HK-2 (cell line): Measurements from ENCODE around the gene C17orf58.
"Not testable (repeated sequence)": the region's sequence is repeated elsewhere in the genome, so short reads cannot be mapped to it uniquely, and the experiment has no call there.

Source experiments
- DNase-seq: peaks from one replicate; pipeline ENCODE4 v3.0.0-alpha.2; 2018; ENCODE audit not compliant: unreplicated experiment

The C17orf58 gene

GRCh38 chr17:68004201-68004600 lies 7.9 kb upstream of the C17orf58 start:
- no peak for DNase-seq

GRCh38 chr17:67999291-67999911 lies 3.1 kb upstream of the C17orf58 start:
- no peak for DNase-seq

GRCh38 chr17:67998466-67998865 lies 2.2 kb upstream of the C17orf58 start:
- DNase-seq = no peak

DNA sequence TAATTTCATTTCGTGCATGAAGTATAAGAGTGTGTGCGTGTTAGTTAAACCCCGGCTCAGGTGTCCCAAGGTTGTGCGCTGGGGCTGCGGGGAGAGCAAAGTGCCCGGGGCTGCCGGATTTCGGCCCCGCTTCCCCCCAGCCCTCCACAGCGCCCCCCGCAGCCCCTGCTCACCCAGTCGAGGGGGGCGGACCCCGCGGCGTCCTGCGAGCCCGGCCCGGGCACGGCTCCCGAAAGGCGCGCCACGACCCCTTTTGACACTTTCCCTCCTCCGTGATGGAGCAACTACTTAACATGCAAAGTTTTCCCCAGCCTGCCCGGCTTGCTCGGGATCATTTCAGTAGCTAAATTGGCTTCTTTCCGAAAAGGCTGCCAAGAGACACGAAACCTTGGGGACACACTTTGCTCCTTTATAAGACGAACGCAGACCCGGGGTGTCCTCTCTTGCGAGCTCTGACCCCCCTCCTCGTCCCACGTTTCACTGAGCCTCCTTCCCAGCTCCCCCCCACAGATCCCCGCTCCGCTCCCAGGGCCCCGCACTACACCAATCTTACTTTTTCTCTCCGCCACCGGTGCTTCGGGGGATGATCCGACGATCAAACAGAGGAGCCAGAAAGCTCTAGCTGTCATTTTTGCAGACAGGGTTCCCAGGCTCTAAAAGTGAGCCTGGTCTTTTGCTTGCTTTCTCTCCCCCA lies 552 bp downstream of the C17orf58 start:
- peak; percentile 13 for DNase-seq

- DNase-seq = peak; percentile 7
Observed at GRCh38 chr17:67994817-67995569, 1.3 kb downstream of the C17orf58 start.

DNA sequence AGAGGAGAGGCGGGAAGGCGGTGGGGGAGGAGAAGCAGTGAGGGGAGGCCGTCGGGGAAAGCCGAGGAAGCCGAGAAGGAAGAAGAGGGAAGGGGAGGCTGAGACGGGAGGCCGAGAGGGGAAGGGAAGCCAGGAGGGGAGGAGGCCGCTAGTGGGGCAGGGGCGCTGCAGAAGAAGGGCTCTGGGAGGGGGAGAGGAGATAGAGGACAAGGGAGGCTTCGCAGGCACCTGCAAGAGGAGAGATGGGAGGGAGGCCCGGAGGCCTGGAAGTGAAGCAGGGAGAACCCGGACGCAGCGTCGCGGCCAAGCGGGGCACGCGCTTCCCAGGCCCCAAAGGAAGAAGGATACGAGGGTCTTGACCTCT lies 2.3 kb downstream of the C17orf58 start:
- no peak for DNase-seq

DNA sequence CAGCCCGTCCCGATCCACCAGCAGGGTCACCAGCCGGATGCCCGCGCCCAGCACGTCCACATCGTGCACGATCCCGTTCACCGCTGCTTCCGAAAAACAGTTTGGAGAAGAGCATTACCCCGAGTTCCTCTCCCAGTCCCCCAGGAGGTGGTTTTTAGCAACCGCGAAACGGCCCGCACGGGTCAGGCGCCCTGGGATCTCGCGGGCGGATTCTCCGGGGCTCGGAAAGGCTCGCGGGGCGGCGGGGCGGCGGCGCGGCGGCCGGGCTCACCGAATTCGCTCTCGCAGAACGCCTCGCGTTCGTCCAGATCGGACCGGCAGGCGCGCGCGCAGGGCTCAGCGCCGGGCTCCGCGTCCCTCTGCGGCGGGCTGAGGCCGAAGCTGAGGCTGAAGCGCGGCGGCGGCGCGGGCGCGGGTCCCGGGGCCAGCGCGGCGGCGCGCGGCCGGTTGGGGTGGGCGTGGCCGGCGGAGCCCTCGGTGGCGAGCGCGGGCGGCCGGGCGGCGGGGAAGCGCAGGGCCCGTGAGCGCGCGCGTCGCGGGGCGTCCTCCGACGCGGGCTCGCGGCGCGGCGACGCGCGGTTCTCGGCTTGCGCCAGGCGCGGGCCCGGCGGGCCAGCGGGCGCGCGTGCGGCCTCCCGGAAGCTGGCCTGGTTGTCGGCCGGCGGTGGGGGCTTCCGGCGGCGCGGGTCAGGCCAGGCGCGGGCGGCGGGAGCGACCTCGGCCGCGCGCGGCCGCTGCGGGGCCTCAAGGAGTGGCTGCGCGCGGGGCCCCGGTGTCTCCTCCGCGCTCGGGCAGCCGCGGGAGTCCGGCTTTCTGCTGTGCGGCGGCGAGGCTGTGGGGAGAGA lies 2.9 kb downstream of the C17orf58 start:
- DNase-seq = peak; percentile 77

DNA sequence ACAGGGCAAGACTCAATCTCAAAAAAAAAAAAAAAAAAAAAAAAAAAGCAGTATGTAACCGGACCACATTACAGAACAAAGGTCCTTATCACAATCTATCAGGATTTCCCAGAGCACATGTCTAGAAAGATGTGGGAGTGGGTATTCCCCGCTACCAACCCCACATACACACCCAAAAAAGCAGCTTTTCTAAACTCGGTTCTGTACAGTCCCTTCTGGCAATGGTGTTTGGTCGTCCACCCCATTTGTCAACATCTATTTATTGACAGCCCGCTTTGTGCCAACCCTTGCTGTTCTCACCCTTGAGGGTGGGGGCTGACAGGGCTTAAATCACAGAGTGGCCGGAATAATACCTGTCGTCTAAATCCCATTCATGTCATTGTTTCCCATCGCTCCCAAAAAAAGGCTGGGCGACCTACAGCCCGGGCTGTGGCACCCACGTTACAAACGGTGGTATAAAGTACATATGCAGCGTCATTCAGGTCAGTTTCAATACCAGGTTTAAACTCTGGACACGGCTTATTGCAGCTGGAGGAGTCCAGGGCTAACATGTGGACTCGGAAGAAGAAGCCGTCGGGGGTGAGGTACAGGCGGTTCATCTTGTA lies 3.6 kb downstream of the C17orf58 start:
- DNase-seq = no peak

GRCh38 chr17:67990909-67991308 lies 5.4 kb downstream of the C17orf58 start:
- no peak for DNase-seq

GRCh38 chr17:67983383-67983688 lies 12.9 kb downstream of the C17orf58 start:
- no peak for DNase-seq

GRCh38 chr17:67982686-67983382 lies 13.4 kb downstream of the C17orf58 start:
- DNase-seq = no peak

DNA sequence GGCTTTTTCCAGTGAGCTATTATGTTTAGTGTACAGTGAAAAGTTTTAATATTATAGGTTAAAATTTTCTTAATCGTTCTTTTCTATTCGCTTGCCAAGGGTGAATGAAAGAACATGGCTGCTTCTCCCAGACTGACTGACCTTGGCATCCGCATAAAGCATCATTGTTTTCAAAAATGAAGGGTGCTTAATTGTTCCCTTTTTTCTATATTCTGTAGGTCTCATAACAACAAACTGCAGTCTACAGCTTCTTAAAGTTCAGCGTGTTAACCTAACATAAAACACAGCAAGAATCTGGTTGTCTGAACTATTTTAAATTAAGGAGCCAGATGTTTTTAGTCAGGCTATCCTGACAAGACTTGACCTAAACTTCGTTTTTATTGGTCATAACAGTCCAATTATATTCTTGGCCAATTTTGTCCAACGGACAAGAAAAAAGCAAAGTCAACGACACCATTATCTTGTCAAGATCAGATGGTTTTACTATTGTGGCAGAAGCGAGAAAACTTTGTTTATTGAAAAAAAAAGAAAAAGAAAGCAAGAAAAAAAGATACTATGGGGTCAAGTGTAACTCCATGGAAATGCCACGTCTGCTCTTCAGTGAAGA lies 14.1 kb downstream of the C17orf58 start:
- DNase-seq = no peak

DNA sequence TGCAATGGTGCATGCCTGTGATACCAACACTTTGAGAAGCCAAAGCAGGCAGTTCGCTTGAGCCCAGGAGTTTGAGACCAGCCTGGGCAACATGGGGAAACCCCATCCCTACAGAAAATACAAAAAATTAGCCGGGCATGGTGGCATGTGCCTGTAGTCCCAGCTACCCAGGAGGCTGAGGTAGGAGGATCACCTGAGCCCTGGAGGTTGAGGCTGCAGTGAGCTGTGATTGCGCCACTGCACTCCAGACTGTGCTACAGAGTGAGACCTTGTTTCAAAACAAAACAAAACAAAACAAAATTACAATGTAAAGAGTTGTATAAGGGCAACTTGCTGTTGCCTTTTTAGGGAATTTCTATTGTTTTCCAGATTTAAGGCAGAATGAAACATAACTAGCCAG lies 15.4 kb downstream of the C17orf58 start:
- not testable (repeated sequence) for DNase-seq

DNA sequence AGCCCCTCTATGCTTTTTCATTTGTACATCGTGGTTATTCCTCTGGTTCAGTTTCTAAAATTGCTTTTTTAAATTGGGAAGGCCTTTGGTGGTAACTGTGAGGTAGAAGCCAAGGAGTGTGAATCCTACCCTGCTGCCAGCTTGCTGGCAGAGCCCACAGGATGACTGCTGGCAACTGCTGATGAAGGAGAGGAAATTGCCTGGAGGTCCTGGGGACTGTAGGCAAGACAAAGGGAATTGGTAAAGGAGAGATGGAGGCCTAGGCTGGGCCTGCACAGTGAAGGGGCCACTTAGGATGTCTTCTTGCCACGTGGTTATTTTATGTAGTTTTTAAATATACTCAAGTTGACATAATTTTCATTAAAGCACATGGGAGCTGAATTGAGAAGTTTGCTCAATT lies 15.8 kb downstream of the C17orf58 start:
- no peak for DNase-seq

DNA sequence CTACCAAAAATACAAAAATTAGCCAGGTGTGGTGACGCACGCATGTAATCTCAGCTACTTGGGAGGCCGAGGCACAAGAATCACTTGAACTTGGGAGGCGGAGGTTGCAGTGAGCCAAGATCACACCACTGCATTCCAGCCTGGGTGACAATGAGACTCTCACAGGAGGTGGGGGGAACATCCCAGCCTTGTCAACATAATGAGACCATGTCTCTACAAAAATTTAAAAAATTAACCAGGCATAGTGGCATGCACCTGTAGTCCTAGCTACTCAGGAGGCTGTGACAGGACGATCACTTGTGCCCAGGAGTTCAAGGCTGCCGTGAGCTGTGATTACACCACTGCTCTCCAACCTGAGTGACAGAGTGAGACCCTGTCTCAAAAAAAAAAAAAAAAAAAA lies 20.0 kb downstream of the C17orf58 start:
- DNase-seq = not testable (repeated sequence)

DNA sequence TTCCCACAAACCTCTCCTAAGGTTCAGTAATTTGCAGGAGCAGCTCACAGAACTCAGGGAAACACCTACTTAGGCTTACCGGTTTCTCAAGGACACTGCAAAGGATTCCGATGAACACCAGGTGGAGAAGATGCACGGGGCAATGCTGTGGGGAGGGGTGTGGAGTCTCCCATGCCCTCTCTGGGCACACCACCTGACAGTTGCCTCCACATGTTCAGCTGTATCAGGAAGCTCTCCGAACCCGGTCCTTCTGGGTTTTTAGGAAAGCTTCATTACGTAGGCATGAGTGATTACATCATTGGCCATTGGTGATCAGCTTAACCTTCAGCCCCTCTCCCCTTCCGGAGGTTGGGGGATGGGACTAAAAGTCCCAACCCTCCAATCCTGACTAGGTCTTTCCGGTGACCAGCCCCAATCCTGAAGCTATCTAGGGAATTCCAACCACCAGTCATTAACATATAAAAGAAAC lies 21.6 kb downstream of the C17orf58 start:
- DNase-seq = no peak

- no peak for DNase-seq
Observed at GRCh38 chr17:67974185-67974584, 22.1 kb downstream of the C17orf58 start.

GRCh38 chr17:67970783-67971182 lies 25.5 kb downstream of the C17orf58 start:
- DNase-seq = no peak

- DNase-seq = peak; percentile 42
Observed at GRCh38 chr17:67963145-67963572, 33.1 kb downstream of the C17orf58 start.

DNA sequence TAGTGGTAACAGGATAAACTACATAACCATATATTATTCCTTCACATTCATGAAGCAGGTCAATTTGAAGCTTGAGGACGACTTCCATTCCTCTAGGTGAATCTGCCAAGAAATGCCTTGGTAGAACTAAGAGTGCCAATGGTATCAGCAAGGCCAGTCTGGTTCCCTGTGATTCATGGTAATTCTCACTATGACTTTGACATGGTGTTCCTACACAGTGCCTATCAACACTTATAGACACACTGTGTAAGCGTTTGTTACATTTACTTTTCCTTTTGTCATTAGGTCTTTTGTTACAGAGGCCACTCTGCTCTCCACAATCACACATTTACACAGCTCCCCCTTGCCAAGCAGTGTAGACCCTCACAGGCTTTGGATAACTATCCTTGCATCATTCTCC lies 34.1 kb downstream of the C17orf58 start:
- DNase-seq = not testable (repeated sequence)

DNA sequence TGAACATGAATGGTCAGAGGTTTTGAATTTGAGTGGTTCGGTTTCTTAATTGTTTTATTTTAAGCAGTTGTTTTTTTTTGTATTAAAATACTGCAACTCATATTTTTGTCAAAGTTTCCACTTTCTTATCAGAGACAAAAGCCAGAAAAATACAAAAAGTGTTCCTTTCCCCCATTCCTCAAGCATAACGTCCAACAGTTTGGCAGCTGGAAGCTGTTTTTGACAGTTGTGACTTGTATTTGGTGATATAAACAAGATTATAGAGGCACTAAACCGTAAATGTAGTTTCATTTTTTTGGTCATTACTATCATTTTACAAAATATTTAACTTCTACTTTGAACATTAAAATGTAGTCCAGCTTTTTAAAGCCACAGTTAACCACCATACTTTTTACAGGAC lies 36.0 kb downstream of the C17orf58 start:
- not testable (repeated sequence) for DNase-seq
